ENCODE results near the gene FHL2.

FHL2 gene

GRCh38 chr2:105395691-105396090 is 3.2 kb downstream of the FHL2 start:
- DNase-seq = no peak
- H3K27me3 ChIP-seq (ENCODE audit: insufficient read depth, low read depth, severe bottlenecking) = no peaks in the 10 kb centered on the region
- no peak for TF ChIP-seq CTCF (IDR thresholded peaks at IDR 0.05; ENCODE audit: low read depth, low read length)
- peaks cover 3% of the 10 kb centered on the region; the same call in 1 of the 2 replicates for H3K36me3 ChIP-seq
- no peak overlapping the region for H3K4me3 ChIP-seq (ENCODE audit: low read depth, low read length)
- H3K9me3 ChIP-seq (ENCODE audit: severe bottlenecking) = peaks cover 2% of the 10 kb centered on the region
- H3K27ac ChIP-seq = no peak overlapping the region

- Histone ChIP-seq H3K4me3 (ENCODE audit: low read depth, low read length) (no peak overlapping the region), H3K27ac (no peak overlapping the region), H3K9me3 (ENCODE audit: severe bottlenecking) (peaks cover 2% of the 10 kb centered on the region), H3K36me3 (peaks cover 3% of the 10 kb centered on the region; the same call in 1 of the 2 replicates), H3K27me3 (ENCODE audit: insufficient read depth, low read depth, severe bottlenecking) (no peaks in the 10 kb centered on the region)
- no peak for TF ChIP-seq CTCF (IDR thresholded peaks at IDR 0.05; ENCODE audit: low read depth, low read length)
- no peak for DNase-seq
Measured at GRCh38 chr2:105394951-105395611, 3.8 kb downstream of the FHL2 start.

DNA sequence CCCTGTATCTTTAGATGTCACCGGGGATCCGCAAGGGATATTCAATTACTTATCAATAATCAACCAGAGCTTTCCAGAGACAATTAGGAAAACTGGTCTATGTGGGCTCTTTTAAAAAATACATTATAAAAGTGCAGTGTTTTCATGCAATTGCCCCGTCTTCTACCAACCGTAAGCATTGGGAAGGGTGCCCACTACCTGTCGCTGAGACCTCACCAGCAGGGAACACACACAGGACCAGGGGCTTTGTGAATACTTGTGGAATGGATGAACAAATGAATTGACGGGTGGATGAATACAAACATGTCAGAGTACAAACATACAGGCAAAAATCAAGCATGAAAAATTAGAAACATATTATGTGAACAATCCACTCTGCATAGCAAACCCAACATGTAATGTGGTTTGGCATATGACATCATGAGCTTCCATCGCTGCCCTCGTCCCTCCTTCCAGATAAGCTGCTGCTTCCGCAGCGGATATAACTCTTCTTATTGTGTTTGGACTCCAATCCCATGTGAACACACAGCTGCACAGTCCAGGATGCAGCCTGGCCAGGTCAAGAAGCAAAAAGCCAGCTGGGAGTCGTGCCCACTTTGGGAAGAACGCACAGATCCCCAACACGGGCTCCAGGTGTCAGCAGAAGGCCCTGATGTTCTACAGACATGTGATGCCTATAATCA is 5.3 kb downstream of the FHL2 start:
- Histone ChIP-seq H3K9me3 (ENCODE audit: severe bottlenecking) (no peaks in the 10 kb centered on the region), H3K36me3 (peaks cover 3% of the 10 kb centered on the region; the same call in 1 of the 2 replicates), H3K27me3 (ENCODE audit: insufficient read depth, low read depth, severe bottlenecking) (no peaks in the 10 kb centered on the region), H3K4me3 (ENCODE audit: low read depth, low read length) (no peak overlapping the region), H3K27ac (no peak overlapping the region)
- no peak for TF ChIP-seq CTCF (IDR thresholded peaks at IDR 0.05; ENCODE audit: low read depth, low read length)
- no peak for DNase-seq

- Histone ChIP-seq H3K27me3 (ENCODE audit: insufficient read depth, low read depth, severe bottlenecking) (no peaks in the 10 kb centered on the region), H3K4me3 (ENCODE audit: low read depth, low read length) (no peak overlapping the region), H3K9me3 (ENCODE audit: severe bottlenecking) (no peaks in the 10 kb centered on the region), H3K27ac (no peak overlapping the region), H3K36me3 (peaks cover 3% of the 10 kb centered on the region; the same call in 1 of the 2 replicates)
- no peak for DNase-seq
- no peak for TF ChIP-seq CTCF (IDR thresholded peaks at IDR 0.05; ENCODE audit: low read depth, low read length)
Measured at GRCh38 chr2:105391763-105392662, 6.8 kb downstream of the FHL2 start.

- H3K36me3 ChIP-seq = peaks cover 1% of the 10 kb centered on the region; the same call in 1 of the 2 replicates
- no peak overlapping the region for H3K27ac ChIP-seq
- no peaks in the 10 kb centered on the region for H3K27me3 ChIP-seq (ENCODE audit: insufficient read depth, low read depth, severe bottlenecking)
- no peak overlapping the region for H3K4me3 ChIP-seq (ENCODE audit: low read depth, low read length)
- no peak for TF ChIP-seq CTCF (IDR thresholded peaks at IDR 0.05; ENCODE audit: low read depth, low read length)
- no peak for DNase-seq
- H3K9me3 ChIP-seq (ENCODE audit: severe bottlenecking) = no peaks in the 10 kb centered on the region
Measured at GRCh38 chr2:105391058-105391627, 7.7 kb downstream of the FHL2 start.

All from WERI-Rb-1 (cell line).